Stimulated activated CD4-positive, alpha-beta T cell treated with anti-CD3 and anti-CD28 coated beads, Interleukin-2, amount 100 ng/mL, for 4 hours (primary cell): ENCODE data around the gene ZMAT5.

Experiments used
- DNase-seq: peaks from one replicate; pipeline ENCODE4 v3.0.0-alpha.2; 2020; ENCODE audit warnings: low read depth

Gene ZMAT5

DNA sequence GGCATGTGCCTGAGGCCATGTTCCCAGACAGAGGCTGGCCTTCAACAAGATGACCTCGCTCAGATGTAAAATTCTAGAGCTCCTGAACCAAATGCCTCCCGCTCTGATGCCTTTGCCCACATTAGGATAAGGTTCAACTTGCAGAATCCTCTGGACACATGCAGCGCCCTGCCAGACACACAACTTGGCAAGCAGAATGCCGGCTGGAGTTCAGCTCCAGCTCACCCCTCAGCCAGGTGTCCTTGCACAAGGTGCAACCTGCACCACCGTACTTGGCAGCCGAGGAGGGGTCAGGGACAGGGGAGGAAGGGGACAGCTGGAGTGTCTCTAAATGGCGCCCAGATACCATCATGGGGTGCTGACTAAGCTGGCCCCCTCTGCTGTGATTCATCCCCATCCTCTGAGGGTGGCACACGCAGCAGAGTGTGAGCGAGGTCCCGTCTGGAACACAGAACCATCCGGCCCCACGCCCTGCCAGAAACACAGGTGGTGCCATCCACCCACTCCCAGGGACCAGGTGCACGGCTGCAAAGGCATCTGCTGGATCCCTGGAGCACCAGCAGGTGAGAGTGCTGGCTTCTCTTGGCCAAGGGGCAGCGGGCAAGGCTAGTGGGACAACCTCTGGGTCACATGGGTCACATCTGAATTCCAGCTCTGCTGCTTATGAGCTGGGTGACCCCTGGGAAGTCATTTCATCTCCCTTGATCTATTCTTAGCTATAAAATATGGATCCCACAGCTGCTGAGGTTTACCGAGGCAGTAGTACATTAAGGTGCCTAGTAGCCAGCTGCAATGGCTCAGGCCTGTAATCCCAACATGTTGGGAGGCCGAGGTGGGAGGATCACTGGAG is 12.8 kb downstream of the ZMAT5 start:
- DNase-seq = no peak

DNA sequence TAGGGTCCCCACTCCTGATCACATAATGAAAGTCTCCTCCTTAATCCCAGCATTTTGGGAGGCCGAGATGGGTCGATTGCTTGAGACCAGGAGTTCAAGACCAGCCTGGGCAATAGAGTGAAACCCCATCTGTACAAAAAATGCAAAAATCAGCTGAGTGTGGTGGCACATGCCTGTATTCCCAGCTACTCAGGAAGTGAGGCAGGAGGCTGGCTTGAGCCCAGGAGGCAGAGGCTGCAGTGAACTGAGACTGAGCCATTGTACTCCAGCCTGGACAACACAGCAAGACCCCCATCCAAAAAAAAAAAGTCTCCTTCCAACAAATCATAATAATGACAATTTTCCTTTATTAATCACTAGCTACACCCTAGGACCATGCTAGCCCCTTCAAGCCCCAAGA is 15.1 kb downstream of the ZMAT5 start:
- DNase-seq = no peak

DNA sequence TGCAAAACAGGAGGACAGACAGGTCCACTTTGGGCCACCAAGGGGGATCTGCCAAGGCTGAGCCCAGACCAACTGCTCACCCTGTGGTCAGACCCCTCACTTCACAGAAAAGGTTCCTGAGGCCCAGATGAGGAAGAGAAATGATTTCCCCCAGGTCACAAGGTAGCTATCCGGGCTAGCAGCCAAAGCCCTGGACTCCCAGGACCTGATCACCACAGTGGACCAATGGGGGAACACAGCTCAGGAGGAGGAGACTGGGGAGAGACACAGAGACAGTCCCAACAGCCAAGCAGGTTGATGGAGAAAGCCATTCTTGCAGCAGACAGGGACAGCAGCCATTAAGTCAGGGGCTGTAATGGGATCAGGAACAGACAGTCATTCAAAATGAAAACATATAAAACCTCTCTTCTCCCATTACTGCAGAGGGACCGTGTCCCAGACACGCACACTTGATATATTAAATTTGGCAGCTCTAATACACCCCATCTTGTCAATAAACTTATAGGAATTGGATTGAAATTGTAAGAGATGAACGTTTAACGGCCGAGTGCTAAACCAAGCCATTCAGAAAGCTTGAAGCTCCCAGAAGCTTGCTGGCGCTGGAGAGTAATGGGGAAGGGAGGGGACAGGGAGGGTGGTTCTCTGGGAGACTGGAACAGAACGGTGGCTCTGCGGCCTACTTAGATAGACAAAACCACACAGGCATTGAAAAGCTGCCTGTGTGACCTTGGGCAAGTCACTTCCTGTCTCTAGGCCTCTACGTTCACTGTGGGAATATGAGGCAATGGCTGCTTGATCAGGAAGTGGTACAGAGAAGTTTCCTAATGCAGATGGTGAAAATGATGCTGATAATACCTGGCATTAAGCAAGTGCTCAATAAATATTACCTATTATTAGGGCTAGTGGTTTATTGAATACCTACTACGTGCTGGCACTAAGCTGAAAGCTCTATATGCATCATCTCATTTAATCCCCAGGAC is 16.0 kb downstream of the ZMAT5 start:
- no peak for DNase-seq

DNA sequence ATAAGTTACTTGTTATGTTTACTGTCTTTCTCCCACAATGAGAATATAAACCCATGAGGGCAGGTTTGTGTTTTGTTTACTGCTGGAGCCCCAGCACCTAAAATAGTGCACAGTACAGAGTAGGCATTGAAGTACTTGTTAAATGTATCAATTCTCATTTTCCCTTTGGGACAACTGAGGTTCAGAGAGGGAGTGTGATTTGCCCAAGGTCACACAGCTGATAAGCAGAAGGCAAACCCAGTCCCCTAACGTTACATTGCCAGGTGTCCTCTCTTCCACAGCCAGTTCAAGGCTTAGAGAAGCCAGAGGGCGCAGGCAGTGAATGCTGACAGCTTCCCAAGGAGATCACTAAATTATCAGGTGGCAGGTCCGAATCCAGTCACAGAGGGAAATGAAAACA is 16.8 kb downstream of the ZMAT5 start:
- DNase-seq = no peak

DNA sequence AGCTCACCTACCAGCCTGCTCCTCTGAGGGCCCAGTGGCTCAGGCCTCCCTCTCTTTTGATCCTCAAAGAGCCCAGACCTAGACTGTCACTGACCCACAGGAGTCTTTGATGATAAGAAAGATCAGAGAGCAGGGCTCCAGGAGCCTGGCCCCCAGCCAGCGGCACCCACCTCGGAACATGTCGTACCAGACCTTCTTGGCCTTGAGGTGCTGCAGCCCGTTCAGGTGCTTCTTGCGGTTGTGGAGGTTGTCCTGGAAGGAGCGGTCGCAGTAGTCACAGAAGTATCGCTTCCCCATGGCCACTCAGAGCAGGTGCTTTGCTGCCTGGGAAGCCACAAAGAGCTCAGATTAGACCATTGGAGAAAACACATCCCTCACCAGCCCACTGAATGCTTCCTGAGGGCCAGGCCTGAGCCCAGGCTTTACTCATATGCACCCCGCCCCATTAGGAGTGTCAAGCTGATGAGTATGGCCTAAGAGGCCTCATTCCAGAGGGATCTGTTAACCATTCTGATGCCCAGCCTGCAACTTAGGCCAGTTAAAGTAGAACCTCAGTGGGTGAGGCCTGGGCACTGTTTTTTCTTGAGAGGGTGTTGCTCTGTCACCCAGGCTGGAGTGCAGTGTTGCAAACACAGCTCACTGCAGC is 18.4 kb downstream of the ZMAT5 start:
- DNase-seq = no peak

DNA sequence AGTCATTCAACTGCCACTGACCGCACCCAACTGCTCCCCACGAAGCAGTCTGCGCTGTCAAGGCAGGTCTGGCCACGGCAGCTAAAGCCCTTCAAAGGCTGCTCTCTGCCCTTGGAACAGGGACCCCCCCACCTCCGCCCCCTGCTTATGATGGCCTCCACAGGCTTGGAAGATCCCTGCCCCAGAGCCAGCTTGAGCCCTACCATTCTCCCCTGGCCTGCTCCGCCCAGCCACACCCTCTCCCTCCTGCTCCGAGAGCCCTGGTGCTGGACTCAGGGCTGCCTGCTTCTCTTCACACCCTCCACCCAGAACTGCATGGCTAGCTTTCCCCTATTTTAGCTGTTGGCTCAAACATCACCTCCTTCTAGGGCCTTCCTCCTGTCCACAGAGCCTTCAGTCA is 19.0 kb downstream of the ZMAT5 start:
- DNase-seq = no peak

DNA sequence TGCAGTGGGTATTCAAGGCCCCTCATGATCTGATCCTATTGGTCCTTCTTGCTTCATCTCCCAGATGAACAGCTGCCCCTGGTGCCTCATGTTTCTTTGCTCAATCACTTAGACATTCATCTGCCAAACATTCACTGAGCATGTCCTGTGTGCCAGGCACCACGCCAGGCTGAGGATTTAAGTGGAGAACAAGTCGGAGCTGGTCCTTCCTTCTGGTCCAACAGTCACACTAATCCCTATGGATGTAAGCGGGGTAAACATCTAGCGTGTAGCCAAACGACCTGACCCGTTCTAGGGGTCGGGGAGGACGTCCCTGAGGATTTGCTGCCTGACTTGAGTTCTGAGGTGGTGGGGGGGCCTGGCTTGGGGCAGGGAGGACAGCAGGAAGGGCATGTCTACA is 21.9 kb downstream of the ZMAT5 start:
- no peak for DNase-seq

DNA sequence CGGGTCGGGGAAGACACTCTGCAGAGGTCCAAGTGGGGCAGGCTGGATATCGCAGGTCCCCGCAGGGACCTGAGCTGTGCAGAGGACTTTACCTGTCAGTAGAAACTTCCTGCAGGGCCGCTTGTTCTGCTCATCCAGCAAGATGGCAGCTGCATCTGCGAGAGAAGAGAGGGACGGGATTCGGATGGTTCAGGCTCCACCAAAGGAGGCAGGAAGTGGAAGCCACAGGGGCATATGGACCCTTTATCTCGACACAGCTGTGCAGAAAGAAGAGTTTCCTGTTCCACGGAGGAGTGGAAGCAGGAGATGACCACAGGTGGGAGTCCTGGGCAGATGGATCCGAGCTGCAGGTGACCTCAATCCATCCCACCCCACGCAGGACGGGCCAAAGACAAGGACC is 24.5 kb downstream of the ZMAT5 start:
- no peak for DNase-seq

DNA sequence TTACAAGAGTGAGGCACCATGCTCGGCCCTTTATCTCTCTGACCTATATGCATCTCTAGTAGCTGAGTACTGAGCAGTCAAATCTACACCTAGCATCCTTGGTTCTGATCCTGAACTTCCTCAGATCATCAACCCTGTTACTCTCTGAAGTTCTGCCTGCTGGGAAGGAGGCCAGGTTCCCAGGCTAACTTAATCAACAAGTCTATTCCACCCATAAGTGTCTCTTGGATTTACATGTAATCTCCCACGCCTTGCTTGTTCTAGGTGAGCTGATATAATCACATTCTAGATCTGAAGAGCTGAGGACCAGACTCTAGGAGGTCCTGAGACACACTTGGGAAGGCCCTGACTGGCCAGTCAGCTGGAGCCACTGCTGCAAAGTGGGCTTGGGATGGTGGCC is 24.9 kb downstream of the ZMAT5 start:
- DNase-seq = no peak

DNA sequence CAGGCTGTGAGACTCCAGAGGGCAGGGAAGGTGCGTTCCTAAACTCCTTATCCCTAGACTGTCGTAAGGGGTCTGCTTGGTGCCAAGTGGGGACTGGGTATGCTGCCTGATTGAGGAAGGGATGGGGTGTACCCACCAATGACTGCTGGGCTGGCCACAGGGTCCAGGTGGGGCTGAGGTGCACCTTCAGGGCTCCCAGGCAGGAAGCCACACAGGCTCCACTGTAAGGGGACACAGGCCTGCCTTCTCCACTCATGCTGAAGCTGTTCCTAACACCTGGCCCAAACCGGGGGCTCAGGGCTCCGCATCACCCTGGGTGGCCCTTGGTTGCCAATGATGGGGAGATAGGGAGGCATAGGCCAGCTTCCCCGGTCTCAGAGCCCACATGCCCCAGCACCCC is 26.6 kb downstream of the ZMAT5 start:
- no peak for DNase-seq

DNA sequence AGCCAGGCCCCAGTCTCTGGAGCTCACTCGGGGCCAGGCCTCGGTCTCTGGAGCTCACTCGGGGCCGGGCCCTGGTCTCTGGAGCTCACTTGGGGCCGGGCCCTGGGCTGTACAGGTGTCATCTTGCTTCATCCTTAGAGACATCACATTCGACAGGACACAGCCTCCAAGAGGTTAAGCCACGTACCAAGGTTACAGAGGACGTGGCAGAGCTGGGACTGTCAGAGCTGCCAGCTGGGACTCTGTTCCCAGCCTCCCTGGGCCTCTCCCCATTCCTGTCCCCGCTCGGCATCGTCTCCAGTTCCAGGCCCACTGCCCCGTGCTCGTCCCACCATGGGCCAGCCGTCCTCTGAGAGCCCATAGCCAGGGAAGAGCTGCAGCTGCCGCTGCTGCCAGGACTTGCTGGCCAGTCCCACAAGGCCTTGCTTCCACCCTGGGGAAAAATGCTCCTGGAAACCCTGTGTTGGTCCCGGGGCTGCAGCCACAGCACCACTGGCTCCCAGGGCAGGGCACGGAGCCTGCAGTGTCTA is 27.4 kb downstream of the ZMAT5 start:
- DNase-seq = no peak

DNA sequence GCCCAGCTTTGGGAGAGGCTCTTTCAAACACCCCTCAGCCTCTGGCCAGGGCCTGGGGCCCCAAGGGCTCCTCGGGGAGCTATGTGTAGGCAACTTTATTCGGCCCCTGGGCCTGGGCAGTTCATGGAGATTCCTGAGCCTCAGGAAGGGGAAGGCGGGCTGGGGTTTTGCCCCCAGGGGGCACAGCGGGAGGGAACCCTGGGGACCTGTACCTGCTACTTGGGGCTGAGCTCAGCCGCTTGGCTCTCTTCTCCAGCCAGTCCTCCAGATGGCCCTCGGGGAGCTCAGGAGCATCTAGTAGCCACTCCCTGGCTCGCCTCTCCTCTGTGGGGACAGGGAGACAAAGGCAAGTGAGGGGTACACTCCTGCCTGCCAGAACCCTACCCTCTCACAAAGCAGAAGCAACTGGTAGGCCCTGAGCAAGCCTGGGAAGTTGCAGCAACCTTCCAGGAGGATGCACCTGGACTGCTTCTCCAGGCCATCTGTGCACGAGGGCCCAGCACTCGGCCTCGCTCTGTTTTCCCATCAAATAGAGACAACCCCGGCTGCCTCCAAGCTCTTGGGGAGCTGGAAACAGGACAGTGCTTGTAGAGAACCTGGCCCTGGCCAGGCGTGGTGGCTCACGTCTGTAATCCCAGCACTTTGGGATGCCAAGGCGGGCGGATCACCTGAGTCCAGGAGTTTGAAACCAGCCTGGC is 28.5 kb downstream of the ZMAT5 start:
- no peak for DNase-seq

DNA sequence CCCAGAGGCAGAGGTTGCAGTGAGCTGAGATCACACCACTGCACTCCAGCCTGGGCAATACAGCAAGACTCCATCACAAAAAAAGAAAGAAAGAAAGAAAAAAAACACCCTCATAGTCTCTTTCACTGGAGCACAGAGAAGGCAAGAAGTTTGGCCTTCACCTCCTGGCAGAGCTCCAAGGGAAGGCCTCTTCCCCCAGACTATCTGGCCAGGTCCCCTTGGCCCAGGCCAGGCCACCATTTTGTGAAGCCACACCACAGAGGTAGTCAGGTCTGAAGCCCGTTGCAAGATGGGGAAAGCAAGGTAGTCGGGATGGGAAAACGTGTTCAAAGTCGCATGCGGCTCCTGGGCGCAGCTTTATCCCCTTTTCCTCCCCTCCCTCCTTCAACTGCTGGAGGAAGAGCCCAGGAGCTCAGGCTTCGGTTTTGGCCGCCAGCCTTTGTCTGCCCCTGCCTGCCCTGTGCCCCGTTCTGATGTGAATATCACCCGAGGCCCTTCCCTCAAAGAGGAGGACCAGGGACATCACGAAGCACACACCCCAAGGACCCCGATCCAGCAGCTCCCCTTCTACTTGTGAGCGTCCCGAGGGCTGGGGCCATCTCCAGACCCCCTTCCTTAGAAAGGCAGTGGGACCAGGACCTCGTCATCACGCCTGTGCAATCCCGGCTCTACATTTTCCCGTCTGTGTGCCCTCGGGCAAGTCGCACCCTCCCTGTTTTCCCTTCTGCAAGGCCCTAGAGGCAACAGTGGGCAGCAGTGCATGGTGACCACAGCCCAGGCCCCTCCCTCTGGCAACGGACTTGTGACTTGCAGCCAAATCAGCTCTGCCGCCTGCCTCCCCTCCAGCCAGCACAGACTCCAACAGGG is 29.3 kb downstream of the ZMAT5 start:
- DNase-seq = no peak

DNA sequence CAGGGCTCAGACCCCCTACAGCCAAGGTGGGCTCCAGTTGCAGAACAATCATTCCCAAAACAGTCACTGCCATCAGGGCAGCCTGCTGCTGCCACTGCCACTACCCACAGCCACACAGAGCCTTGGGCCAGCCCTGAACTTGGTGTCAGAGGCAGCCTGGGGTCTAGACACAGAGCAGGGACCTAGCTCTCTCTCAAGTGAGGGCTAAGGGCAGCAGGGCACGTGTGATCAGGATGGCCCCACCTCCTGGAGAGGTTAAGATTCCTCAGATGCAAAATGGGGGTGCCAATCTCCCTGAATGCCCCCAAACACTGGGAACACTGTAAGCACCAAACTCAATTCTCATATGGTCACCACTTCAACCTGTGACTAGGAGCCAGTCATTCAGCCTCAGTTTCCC is 31.4 kb downstream of the ZMAT5 start:
- DNase-seq = no peak

DNA sequence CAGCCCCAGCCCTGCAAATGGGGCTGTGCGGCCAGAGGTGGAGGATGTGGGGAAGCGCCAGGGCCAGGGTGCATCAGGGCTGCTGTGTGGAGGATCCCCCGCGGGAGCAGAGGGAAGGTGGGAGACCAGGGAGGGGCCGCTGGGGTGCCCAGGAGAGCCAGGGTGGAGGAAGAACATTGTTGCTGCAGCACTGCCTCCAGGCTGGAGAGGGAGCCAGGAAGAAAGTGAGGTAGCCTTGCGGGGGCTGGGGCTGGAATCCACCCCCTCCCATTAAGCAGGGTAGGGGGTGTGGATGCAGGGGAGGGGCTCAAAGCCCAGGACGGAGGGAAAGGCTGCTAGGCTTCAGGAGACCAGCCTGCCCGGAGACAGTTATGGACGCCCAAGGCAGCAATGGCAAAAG is 32.0 kb downstream of the ZMAT5 start:
- DNase-seq = no peak

DNA sequence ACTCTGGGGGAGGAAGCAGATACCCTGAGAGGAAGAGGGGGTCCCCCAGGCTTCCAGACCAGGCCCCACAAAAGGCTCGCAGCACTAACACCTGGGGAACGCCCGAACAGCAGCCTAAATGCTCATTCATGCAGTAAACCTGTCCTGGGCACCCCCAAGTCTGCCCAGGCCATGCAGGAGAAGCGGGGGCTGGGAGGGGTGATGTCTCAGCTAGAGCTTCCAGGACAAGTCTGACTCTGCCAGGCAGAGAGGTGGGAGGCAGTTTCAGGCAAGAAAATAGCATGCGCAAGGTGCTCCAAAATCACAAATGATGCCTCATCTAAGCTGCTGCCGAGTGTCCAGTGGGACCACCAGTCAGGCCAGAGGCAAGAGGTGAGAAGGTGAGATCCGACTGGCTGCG is 32.4 kb downstream of the ZMAT5 start:
- no peak for DNase-seq

DNA sequence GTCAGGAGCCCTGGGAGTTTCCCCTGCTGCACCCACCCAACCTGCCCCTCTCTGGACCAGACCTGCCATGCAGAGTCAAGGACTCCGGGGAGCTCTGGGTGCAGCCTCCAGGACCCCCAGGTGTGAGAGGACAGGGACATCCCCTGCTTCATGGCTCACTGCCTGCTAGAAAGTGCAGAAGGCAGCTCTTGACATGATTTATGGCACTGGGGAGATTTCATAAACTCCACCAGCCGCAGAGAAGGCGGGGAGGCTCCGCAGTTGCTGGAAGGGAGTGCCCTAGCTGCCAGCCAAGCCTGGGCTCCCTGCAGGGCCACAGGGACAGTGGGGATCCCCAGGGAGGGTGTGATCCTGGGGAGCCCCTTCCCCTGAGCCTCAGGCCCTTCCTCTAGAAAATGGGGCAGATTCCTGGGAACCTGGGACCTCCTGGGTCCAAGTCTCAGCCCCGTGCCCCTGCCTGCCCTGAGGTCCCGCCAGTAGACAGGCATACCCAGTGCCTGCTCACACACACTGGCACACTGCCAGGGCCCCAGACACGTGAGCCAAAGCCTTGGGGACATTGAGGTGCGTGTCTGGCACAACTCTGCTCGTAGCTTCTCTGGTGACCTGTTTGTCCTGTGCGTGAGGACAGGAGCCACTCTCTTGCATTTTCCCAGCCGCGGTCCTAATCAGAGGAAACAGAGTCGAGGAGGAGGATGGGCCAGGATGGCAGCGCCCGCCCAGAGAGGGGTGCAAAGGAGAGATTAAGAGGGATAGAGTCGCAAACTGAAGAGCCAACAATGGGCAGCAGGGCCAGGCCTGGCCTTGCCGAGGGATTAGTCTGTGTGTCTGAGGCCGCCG is 33.2 kb downstream of the ZMAT5 start:
- no peak for DNase-seq

DNA sequence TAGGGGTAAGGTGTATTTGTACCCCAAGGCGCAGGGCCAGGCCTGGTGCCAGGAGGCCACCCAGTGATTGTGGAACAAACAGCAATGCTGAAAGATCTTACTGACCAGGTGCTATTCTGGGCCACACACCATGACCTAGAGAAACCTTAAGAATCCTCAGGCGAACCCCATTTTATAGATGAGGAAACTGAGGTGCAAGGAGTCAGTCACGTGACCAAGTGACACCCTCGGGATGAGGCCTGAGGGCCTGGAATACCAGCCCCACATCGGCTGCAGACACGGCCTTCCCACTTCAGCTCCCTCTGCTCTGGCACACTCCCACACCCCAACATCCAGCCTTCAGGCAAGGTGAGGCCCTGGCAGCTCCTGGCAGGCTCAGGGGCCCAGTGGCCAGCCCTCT is 33.9 kb downstream of the ZMAT5 start:
- no peak for DNase-seq

DNA sequence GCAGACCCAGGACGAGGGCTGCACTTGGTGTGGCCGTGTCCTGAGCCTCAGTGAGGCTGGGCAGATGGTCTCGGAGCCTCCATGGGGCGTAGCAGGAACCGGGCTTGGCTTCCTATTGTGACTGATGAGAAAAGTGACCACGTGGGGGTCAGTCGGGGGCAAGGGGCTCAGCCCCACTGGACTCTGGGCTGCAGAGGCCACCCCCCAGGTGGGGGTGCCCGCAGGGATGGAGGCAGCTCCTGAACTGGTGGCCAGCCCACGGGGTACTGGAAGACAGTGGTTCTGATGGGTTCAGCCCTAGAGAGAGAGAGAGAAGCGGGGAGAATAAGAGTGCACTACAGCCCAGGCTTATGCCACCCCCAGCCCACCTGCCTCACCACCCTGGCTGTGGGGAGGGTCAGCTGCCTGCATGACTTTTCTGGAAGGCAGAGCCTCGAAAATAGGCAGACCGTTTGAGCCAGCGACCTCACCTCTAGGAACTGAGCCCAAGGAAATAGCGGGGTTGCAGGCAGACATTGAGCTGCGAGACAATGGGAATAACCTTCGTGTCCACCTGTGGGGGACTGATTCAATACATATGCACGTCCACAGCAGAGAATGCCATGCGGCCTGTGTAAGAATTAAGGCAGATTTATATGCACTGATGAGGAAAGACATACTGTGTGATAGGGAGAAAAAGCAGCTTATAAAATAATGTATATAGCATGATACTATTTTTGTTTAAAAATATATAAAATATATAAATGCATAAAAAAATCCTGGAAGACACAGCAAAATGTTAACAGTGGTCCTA is 35.6 kb downstream of the ZMAT5 start:
- no peak for DNase-seq
